ENCODE measurements around the gene PTRHD1.

- TF ChIP-seq MYB (IDR thresholded peaks at IDR 0.05; ENCODE audit: borderline replicate concordance, low read depth, low read length) = no peak
- no peak for TF ChIP-seq CBX3 (IDR thresholded peaks at IDR 0.05; ENCODE audit: borderline replicate concordance, low read depth)
- TF ChIP-seq, protein P1, sequence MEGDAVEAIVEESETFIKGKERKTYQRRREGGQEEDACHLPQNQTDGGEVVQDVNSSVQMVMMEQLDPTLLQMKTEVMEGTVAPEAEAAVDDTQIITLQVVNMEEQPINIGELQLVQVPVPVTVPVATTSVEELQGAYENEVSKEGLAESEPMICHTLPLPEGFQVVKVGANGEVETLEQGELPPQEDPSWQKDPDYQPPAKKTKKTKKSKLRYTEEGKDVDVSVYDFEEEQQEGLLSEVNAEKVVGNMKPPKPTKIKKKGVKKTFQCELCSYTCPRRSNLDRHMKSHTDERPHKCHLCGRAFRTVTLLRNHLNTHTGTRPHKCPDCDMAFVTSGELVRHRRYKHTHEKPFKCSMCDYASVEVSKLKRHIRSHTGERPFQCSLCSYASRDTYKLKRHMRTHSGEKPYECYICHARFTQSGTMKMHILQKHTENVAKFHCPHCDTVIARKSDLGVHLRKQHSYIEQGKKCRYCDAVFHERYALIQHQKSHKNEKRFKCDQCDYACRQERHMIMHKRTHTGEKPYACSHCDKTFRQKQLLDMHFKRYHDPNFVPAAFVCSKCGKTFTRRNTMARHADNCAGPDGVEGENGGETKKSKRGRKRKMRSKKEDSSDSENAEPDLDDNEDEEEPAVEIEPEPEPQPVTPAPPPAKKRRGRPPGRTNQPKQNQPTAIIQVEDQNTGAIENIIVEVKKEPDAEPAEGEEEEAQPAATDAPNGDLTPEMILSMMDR (IDR thresholded peaks at IDR 0.05 in 2 of 3, conservative IDR thresholded peaks at IDR 0.05 in 1 of 3; ENCODE audit: control insufficient read depth in 2 of 3, extremely low read depth in 1 of 3, insufficient read depth in 1 of 3, low read depth in 3 of 3, low read length in 3 of 3) = no peak
- TF ChIP-seq NFIC (IDR thresholded peaks at IDR 0.05; ENCODE audit: low read depth, low read length) = no peak
These were observed 47.1 kb upstream of the PTRHD1 start for GRCh38 chr2:24840164-24840869.
